Kidney tubule cell (primary cell): Measurements from ENCODE around the gene LRRC3.
"Not testable (repeated sequence)": the region's sequence is repeated elsewhere in the genome, so short reads cannot be mapped to it uniquely, and the experiment has no call there.

Experiments used
- DNase-seq: peaks from one replicate; pipeline ENCODE4 v3.0.0-alpha.2; 2018; ENCODE audit warnings: low spot score

Gene LRRC3

DNA sequence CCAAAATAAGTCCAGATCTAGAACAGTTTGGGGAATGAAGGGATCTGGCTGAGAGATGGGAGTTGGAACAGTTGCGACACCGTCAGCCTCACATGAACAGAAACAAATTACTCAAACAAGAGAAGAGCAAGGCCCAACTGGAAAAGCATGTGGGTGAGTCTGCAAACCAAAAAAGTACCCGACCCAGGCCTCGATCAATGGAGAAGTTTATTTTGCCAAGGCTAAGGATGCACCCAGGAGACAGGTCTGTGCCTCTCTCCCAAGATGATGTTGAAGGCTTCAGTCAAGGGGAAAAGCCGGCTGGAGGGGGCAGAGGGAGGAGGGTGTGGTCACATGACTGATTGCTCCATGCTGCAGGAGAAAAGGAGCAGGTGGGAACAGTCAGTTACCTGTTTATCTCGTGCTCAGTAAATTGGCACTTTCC is 42.4 kb downstream of the LRRC3 start:
- DNase-seq, result no peak

DNA sequence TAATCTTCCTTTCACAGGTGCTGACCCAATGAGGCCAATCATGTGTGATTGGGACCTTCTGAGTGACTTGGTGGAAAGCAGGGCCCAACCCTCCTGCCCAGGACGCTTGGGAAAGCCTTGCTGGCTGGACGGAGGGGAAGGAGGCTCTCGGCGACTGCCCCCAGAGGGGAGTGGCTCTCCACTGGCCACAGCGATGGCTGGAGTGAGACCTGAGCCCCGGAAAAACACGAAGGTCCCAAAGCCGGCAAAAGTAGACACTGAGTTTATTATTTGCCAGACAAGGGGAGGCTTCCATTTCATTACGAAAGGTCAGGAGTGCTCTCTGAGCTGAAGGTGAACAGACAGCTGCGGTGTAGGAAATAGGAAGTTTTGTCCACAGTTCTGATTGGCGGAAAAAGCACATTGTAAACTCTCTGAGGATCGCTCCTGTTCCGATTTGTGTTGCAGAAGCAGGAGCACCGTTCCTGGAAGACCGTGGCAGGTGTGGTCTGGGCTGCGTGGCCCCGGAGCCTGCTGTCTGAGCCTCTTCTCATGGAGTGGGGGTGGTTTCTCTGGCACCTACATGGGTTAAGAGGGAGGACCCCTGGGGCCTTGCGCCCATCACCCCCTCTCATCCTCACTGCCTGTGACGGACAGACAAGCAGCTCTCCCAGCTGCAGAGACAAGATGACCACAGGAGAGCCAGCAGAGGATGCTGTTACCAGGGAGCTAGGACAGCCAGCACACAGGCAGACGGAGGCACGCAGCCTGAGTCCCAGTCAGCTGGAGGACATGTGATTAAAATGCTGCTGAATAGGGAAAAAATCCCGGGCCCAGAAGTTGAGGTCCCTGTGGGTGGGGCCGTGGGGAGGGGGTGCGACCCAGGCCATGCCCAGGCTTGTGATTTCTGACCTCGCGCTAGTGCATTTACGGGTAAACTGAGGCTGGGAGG is 43.2 kb downstream of the LRRC3 start:
- DNase-seq, result no peak

DNA sequence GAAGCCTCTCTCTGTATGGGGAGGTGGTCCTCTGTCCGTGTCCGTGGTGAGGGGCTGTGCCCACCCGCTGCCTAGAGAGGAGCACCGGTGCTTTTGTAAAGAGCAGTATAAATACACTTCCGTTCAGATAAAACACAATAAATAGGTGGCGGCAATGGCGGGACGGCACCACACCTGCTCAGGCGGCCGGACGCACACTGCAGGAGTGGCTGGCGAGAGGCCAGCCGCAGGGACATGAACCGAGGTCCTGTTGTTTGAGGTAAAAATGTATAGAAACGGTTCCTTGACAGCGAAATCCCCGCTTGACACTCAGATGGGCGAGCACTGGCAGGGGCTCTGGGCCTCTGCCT is 43.9 kb downstream of the LRRC3 start:
- no peak for DNase-seq

DNA sequence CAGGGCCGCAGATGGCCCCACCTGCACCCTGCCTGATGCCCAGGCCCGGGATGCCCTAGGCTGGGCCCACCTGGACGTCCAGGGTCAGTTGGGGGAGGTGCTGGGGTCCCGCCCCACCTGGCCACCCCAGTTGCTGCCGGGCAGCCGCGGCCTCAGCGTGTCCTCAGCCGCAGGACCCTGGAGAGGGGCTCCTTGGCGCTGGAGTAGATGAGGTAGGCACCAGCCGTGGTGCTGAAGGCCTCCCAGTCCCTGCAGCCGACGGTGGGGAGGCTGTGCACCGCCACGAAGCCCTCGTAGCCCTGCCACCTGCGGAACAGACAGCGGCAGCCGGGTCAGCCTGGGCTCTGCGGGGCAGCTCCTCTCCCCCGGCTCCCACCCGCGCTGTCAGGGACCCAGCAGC is 44.3 kb downstream of the LRRC3 start:
- no peak for DNase-seq

DNA sequence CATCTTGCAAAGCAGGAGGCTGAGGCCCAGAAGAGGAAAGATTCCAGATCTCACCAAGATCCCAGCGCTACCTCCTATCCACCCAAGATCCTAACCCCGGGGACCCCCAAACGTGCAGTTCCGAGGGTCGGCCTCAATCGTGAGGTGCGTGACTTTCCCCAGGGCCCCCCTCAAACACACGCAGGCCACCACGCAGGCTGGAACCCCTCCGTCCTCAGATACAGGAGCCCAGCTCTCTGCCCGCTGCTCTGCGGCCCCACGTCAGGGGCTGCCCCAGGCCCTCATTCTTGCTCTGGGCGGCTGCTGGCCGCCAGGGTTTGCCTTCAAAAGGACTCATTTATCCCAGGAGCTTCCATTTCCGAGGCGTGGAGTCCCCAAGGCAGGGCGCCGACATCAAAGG is 44.8 kb downstream of the LRRC3 start:
- DNase-seq, result no peak

DNA sequence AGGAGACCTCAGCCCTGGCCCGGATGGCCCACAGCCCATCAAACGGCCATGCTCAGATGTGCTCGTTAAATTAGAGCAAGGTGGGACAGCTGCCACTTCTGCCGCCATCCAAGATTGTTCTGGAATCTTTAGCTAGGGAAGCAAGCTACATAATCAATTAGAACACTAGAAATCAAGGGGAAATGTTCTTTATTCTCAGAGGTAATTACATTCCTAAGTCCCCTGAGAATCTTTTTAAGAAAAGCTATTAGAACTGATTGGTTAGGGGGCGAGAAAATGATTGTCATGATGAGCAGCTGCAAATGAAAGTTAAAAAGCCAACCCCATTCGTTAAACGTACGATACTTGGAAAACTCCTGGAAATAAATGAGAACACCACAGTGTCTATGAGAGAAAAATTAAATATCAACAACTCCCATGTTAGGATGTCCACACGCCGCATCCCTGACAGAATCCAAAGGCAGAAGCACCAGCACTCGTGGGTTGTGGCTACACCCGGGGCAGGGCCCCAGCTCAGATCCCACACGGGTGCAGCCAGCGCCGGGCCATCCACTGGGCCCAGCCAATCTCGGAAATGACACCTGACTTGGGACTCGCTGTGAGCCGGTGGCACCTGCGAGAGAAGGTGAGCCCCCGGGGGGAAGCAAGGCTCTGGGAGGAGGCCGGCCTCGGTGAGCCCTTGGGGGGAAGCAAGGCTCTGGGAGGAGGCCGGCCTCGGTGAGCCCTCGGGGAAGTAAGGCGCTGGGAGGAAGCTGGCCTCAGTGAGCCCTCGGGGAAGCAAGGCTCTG is 47.1 kb downstream of the LRRC3 start:
- DNase-seq, result no peak

DNA sequence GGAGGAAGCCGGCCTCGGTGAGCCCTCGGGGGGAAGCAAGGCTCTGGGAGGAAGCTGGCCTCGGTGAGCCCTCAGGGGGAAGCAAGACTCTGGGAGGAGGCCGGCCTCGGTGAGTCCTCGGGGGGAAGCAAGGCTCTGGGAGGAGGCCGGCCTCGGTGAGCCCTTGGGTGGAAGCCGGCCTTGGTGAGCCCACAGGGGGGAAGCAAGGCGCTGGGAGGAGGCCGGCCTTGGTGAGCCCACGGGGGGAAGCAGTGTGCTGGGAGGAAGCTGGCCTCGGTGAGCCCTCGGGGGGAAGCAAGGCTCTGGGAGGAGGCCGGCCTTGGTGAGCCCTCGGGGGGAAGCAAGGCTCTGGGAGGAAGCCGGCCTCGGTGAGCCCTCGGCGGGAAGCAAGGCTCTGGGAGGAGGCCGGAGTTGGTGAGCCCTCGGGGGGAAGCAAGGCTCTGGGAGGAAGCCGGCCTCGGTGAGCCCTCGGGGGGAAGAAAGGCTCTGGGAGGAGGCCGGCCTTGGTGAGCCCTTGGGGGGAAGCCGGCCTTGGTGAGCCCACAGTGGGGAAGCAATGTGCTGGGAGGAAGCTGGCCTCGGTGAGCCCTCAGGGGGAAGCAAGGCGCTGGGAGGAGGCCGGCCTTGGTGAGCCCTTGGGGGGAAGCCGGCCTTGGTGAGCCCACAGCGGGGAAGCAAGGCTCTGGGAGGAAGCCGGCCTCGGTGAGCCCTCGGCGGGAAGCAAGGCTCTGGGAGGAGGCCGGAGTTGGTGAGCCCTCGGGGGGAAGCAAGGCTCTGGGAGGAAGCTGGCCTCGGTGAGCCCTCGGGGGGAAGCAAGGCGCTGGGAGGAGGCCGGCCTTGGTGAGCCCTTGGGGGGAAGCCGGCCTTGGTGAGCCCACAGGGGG is 47.9 kb downstream of the LRRC3 start:
- DNase-seq, result not testable (repeated sequence)

DNA sequence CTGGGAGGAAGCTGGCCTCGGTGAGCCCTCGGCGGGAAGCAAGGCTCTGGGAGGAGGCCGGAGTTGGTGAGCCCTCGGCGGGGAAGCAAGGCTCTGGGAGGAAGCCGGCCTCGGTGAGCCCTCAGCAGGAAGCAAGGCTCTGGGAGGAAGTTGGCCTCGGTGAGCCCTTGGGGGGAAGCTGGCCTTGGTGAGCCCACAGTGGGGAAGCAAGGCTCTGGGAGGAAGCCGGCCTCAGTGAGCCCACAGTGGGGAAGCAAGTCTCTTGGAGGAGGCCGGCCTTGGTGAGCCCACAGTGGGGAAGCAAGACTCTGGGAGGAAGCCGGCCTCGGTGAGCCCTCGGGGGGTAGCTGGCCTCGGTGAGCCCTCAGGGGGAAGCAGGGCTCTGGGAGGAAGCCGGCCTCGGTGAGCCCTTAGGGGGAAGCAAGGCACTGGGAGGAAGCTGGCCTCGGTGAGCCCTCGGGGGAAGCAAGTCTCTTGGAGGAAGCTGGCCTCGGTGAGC is 48.6 kb downstream of the LRRC3 start:
- DNase-seq, result no peak

DNA sequence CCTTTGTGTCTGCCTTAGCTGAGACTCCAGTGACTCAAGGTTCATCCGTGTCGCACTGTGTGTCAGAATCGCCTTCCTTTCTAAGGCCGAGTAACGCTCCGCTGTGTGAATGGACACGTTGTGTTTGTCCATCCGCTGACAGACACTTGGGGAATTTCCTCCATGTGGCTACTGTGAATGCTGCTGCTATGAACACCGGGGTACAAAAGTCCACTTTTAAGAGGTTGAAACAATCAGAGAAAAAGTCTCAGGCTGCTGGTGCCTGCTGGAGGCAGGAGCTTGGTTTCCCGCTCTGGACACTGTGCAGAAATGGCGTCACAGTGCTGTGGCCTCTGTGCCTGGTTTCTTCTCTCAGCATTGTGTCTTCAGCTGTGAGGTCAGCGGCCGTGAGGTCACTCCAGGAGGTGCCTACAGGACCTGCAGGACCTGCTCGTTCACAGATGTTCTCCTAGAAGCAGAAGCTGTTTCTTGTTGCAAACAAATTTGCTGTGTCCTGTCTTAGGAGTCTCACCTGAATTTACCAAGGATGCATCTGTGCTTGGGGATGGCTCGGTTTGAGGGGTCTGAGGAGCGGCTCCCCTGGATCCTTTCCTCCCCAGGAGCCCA is 50.5 kb downstream of the LRRC3 start:
- peak; percentile 37 for DNase-seq

DNA sequence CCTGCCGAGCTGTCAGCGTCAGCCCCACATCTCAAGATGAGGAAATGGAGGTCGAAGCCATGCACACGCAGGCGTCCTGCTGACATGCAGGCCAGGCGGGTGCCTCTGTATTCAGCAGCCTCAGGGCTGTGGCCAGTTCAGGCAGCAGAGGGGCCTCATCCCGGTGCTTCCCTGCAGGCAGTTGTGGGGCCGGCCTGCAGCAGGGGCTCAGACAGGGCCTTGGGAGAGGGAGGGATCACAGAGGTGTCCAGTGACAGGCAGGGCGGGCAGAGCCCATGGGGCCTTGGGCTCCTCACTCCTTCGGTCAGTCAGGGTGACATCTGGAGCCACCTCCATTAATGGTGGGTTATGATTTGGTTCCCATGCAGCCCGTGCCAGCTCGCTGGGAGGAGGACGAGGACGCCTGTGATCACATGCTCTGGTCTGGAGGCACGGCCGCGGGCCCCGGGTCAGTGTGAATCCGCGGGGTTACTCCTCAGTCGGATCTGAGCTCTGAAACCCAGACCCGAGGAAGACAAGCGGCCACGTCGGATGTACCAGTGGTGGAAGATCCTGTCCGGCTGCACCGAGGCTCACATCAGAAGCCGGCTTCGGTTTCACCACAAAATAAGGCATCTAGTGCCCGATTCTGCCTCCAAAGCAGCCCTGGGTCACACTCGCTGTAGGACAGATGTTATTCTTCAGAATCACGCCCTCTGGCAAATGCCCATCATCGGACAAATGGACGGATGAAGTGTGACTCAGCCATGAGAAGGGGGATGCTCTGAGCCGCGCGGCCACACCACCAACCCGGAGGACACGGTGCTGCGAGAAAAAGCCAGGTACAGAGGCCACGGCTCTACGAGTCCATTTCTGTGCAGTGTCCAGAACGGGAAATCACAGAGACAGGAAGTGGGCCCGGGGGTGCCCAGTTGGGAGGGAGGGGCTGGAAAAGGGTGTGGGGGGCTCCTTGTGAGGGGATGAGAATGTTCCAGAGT is 51.3 kb downstream of the LRRC3 start:
- no peak for DNase-seq

DNA sequence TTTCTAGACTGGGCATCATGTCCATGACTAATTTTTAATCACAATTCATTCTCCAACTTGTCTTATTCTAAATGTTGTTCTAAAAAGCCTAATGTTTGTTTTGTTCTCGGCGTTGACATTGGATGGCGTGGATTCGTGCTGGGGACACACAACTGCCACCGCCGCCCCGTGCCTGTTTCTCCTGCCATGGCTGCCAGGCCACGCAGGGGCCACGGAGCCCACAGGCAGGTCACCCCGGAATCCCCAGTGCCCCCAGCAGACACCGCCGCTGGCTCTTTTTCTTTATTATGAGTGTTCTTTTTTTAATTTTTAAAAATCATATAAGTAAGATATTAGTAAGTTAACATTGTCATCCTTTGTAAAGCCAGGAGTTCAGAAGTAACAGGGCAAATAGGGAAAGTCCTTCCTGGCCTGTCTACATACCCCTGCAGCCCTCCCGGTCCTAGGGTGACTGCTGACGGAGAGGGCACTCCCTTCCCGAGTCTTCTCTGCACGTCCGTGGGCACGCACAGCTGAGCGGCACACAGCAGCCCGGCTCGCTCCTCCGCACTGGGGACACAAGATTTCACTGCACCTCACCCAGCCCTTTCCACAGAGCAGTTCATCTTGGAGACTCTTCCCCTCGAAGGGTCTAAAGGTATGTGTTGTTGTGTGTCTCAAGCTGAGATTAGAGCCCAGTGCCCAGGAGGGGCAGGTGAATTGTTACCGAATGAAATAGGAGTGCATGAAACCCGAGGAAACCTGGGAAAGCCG is 52.5 kb downstream of the LRRC3 start:
- DNase-seq, result no peak

DNA sequence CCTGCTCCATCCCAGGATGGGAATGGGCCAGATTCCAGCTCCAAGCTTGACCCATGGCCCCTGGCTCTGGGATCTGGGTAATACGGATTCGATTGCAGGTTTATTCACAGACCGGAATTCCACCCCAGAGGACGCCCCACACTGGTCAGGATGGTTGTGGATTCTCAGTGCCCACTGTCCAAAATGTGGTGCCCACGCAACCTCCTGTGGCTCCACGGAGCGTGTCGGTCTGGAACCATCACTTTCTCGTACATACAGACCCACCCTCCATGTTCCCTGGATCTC is 53.1 kb downstream of the LRRC3 start:
- no peak for DNase-seq

DNA sequence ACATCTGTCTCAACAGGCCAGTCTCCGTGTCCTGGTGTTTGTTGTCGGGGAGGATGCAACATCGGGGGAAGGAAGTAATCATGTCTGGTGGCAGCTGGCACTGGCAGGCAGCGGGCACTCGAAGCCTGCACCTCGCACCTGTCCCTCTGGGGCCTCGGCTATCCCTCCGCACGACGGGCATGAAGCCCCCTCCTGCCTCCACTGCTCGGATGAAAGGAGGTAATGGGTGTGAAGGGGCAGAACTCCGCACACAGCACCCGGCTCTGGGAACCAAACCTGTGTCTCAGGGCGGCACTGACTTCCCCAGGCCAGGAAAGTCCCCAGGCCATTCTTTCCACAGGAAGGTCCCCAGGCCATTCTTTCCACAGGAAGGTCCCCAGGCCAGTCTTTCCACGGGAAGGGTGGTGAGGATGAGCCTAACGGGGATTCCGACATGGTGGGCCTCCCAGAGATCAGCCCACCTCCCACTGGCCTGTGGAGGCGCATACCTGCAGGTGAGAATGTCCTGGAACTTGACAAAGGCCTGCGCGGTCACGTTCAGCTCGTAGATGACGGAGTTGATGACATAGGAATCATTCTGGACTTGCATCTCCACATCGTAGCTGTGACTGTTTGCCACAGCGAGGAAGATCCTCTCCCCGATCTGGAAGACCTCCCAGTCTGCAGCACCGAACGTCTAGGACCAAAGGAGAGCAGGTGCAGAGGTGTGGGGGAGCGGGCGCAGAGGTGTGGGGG is 53.6 kb downstream of the LRRC3 start:
- no peak for DNase-seq

DNA sequence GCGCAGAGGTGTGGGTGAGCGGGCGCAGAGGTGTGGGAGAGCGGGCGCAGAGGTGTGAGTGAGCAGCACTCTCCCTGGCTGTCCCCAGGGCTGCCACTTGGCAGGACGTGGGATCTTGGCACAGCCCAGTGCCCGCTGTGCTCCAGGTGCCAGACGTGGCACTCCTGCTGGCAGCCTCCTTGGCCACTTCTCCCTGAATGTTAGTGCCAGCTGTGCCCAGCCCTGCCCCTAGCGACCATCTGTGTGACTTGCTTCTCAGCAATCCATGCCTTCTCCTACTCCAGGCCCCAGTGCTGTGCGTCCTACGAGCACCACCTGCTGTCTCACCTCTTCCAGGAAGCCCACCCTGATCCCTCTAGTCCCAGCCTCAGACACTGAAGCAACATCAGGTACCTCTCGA is 54.2 kb downstream of the LRRC3 start:
- peak; percentile 39 for DNase-seq

DNA sequence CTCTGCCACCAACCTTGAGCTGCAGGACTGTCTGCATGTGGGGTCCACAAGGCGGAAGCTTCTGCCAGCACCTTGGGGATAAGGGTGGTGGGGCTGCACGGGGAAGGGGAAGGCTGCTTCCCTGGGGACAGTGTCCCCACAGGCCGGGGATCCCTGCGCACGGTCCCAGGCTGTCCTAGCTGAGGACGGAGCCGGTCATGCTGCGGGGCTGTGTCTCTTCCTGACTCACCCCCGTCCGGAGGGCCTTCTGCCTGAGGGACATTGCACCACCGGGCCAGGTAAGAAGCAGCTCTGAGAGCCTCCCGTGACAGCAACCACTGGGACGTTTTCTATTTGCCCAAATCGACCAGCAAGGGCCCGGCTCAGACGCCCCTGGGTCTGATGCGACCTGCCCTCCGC is 54.8 kb downstream of the LRRC3 start:
- DNase-seq, result no peak

DNA sequence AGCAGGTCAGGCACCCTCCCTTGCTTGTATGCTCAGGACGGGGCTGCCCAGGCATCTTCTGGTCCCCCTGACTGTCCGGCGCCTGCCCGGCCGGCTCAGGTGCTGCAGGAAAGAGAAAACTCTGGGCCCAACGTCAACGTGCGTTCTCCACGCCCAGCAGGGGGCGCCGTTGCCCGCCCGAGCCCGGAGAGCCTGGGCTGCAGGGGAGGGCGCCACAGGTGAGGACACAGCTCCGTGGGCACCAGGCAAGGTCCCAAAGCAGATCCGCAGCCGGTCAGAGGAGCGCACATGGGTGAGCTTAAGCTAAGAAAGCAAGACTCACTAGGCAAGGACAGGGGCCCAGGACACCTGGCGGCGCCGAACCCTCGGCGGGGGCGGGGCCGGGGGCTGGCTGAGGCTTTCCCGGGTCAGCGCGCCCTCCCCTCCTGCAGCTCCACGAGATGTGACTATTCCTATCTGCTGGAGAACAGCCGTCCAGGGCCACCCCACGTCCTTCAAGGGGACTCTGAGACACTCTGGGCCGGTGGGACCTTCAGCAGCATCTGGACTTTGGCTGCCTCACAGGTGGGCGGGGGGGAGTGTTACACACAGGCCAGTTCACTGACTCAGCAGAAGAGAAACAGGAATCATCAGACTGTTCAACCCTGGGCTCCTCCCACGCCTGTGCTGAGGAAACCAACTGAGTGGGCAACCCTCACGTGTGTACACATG is 55.4 kb downstream of the LRRC3 start:
- DNase-seq, result peak; percentile 69

DNA sequence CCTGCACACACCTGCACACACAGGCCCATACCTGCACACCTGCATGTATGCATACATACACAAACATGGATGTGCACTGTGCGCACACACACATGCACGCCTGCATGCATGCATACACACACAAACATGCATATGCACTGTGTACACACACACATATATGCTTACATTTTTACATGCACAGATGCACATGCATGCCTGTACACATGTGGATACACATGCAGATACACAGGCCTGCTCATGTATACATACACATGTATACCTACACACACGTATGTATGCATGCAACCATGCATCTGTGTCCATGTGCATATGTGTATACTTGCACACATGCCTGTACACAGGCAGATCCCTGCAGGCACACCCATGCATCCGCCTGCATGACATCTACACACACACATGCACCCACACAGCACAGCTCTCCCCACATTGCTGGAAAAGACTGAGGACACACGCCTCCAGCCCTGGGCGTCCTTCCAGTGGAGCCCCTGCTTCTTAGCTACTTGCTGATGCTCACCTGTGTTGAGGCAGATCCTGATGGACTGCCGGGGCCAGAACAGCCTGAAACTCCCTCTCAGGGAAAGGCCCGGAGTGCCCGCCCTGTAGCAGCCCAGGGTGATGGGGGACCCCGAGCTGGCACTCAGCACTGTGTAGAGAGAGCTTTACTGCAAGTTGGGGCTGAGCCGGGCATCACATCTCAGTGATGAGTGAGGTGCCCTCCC is 56.1 kb downstream of the LRRC3 start:
- DNase-seq, result no peak
